GM23338 (cell line): ENCODE measurements around the gene FAAH. TPM values are rescaled to one million over a fixed set of nuclear protein-coding genes. Genes with fewer than 3 reads are reported as not detected.

Experiments used
- ATAC-seq: fragments of 200-7000 bp; cut with Tn5 transposase; 3 replicates; pipeline ENCODE4 v1.9.1; 2020
- DNase-seq: peaks from one replicate; pipeline ENCODE4 v3.0.0-alpha.2; 2015; ENCODE audit warnings: low spot score
- H2AFZ ChIP-seq: fragments of 200-600 bp; sonication (generic); 2 replicates; pipeline ENCODE4 v1.8.0; 2016; ENCODE audit warnings: antibody characterized with exemption, mild to moderate bottlenecking, moderate library complexity
- H3F3A ChIP-seq: fragments of 200-600 bp; sonication (generic); replicated peaks from 2 replicates; pipeline ENCODE4 v1.8.0; 2017; ENCODE audit warnings: antibody characterized with exemption, mixed run types, low read depth
- H3K27ac ChIP-seq: fragments of 200-600 bp; sonication (generic); 2 replicates; pipeline ENCODE4 v1.6.1; 2016; ENCODE audit warnings: low read depth
- H3K27me3 ChIP-seq: fragments of 200-600 bp; sonication (generic); 2 replicates; pipeline ENCODE4 v1.8.0; 2016; ENCODE audit warnings: mild to moderate bottlenecking, mixed run types, moderate library complexity; ENCODE audit not compliant: insufficient read depth
- H3K36me3 ChIP-seq: fragments of 200-600 bp; sonication (generic); 2 replicates; pipeline ENCODE4 v1.8.0; 2016; ENCODE audit warnings: mild to moderate bottlenecking; ENCODE audit not compliant: insufficient read depth
- H3K4me1 ChIP-seq: fragments of 200-600 bp; sonication (generic); 2 replicates; pipeline ENCODE4 v1.8.0; 2016; ENCODE audit warnings: mild to moderate bottlenecking, moderate library complexity; ENCODE audit not compliant: insufficient read depth
- H3K4me2 ChIP-seq: fragments of 200-600 bp; sonication (generic); 2 replicates; pipeline ENCODE4 v1.7.1; 2017; ENCODE audit warnings: mixed run types
- H3K4me3 ChIP-seq: fragments of 200-600 bp; sonication (generic); 2 replicates; pipeline ENCODE4 v1.6.1; 2016; ENCODE audit warnings: mixed run types
- H3K79me2 ChIP-seq: fragments of 200-600 bp; sonication (generic); replicated peaks from 2 replicates; pipeline ENCODE4 v1.8.0; 2017; ENCODE audit warnings: mild to moderate bottlenecking; ENCODE audit not compliant: insufficient read depth
- H3K9me2 ChIP-seq: fragments of 200-600 bp; sonication (generic); 2 replicates; pipeline ENCODE4 v1.8.0; 2017; ENCODE audit not compliant: insufficient read depth
- H4K20me1 ChIP-seq: fragments of 200-600 bp; sonication (generic); replicated peaks from 2 replicates; pipeline ENCODE4 v1.8.0; 2017; ENCODE audit warnings: mild to moderate bottlenecking; ENCODE audit not compliant: insufficient read depth
- H3K27ac Mint-ChIP-seq: 2 replicates; pipeline ENCODE4 v1.8.0; 2020; ENCODE audit warnings: inconsistent platforms, mild to moderate bottlenecking, moderate library complexity, mixed read lengths
- H3K27me3 Mint-ChIP-seq: 3 replicates; pipeline ENCODE4 v1.8.0; 2022; ENCODE audit warnings: low read depth, mild to moderate bottlenecking, moderate library complexity, mixed read lengths, inconsistent platforms; ENCODE audit not compliant: insufficient read depth, poor library complexity
- H3K36me3 Mint-ChIP-seq: 3 replicates; pipeline ENCODE4 v1.8.0; 2021; ENCODE audit warnings: low read depth, mild to moderate bottlenecking, inconsistent platforms, moderate library complexity, mixed read lengths
- H3K4me1 Mint-ChIP-seq: 3 replicates; pipeline ENCODE4 v1.8.0; 2020; ENCODE audit warnings: mild to moderate bottlenecking, inconsistent platforms, mixed read lengths
- H3K4me3 Mint-ChIP-seq: 3 replicates; pipeline ENCODE4 v1.8.0; 2021; ENCODE audit warnings: moderate library complexity, mild to moderate bottlenecking, inconsistent platforms, mixed read lengths
- H3K9me3 Mint-ChIP-seq: 3 replicates; pipeline ENCODE4 v1.8.0; 2020; ENCODE audit warnings: moderate library complexity, mild to moderate bottlenecking, inconsistent platforms, mixed read lengths
- ETS1 ChIP-seq: IDR thresholded peaks from 2 replicates; pipeline ENCODE4 v1.6.1; 2016; ENCODE audit warnings: antibody characterized with exemption
- EZH2 ChIP-seq: fragments of 200-600 bp; sonication (generic); IDR thresholded peaks from one replicate; pipeline ENCODE4 v1.8.0; 2017; ENCODE audit warnings: antibody characterized with exemption, mild to moderate bottlenecking, low read depth; ENCODE audit not compliant: unreplicated experiment
- NANOG ChIP-seq: IDR thresholded peaks from 2 replicates; pipeline ENCODE4 v1.6.1; 2016; ENCODE audit warnings: antibody characterized with exemption, borderline replicate concordance
- ZNF114 ChIP-seq: fragments of 250-450 bp; sonication (Bioruptor Pico); IDR thresholded peaks from 2 replicates; pipeline ENCODE4 v1.5.0; 2020; ENCODE audit warnings: mild to moderate bottlenecking, moderate library complexity
- ZNF462 ChIP-seq: fragments of 250-450 bp; sonication (Bioruptor Pico); IDR thresholded peaks from 2 replicates; pipeline ENCODE4 v1.5.0; 2020; ENCODE audit warnings: mild to moderate bottlenecking, moderate library complexity
- polyA plus RNA-seq: library from polyadenylated mRNA; unstranded; fragments of >200 nt; fragmentation: Nextera tagmentation; extraction: Ambion mirVana; gene quantifications from 2 replicates; pipeline ENCODE4 v1.2.1, GENCODE V29; 2016
- total RNA-seq: library from RNA; depleted of rRNA; stranded (reverse); fragments of >200 nt; shearing (Covaris generic); gene quantifications from 2 replicates; pipeline ENCODE4 v1.2.3, GENCODE V29; 2014

The FAAH gene
- total and polyA plus RNA-seq, 2 experiments from 2014 or later = 10.7 to 24.0 TPM

- Mint-ChIP-seq H3K27ac (no peak overlapping the region; the same call in 1 of the 2 replicates), H3K4me3 (no peak overlapping the region), H3K27me3 (peaks cover 7% of the 10 kb centered on the region), H3K9me3 (no peaks in the 10 kb centered on the region), H3K36me3 (no peaks in the 10 kb centered on the region), H3K4me1 (no peaks in the 10 kb centered on the region)
- no peaks in the 10 kb centered on the region for H3K79me2 ChIP-seq
- no peak for ATAC-seq
- H3K9me2 ChIP-seq = no peaks in the 10 kb centered on the region
- H2AFZ ChIP-seq = no peak overlapping the region
- H4K20me1 ChIP-seq = no peaks in the 10 kb centered on the region
- H3K27me3 ChIP-seq = peaks cover 5% of the 10 kb centered on the region; the same call in 1 of the 2 replicates
- TF ChIP-seq NANOG = no peak
- no peak for TF ChIP-seq EZH2
- no peak for TF ChIP-seq ZNF114
- TF ChIP-seq ZNF462 (CRISPR knock-in tag) = no peak
- TF ChIP-seq ETS1 = no peak
- H3F3A ChIP-seq = no peaks in the 10 kb centered on the region
- H3K36me3 ChIP-seq = no peaks in the 10 kb centered on the region
- H3K4me1 ChIP-seq = no peaks in the 10 kb centered on the region
- DNase-seq = no peak
- H3K27ac ChIP-seq = no peak overlapping the region
- H3K4me3 ChIP-seq = no peak overlapping the region
- no peak overlapping the region for H3K4me2 ChIP-seq
Measured at GRCh38 chr1:46422261-46422871, 28.2 kb downstream of the FAAH start.
